Activated CD4-positive, alpha-beta T cell treated with anti-CD3 and anti-CD28 coated beads, Interleukin-2, amount 50 U/mL, for 16 hours (primary cell): ENCODE results near the gene C2CD4C.
"Not testable (repeated sequence)": the region's sequence is repeated elsewhere in the genome, so short reads cannot be mapped to it uniquely, and the experiment has no call there.

Source experiments
- DNase-seq: peaks from one replicate; pipeline ENCODE4 v3.0.0-alpha.2; 2020

The C2CD4C gene

GRCh38 chr19:438416-438958 is 29.5 kb upstream of the C2CD4C start:
- no peak for DNase-seq

- no peak for DNase-seq
These were observed 28.1 kb upstream of the C2CD4C start for GRCh38 chr19:437041-437440.

- no peak for DNase-seq
These were observed 27.5 kb upstream of the C2CD4C start for GRCh38 chr19:436413-436950.

- DNase-seq, result no peak
These were observed 26.9 kb upstream of the C2CD4C start for GRCh38 chr19:435707-436412.

GRCh38 chr19:435056-435706 is 26.2 kb upstream of the C2CD4C start:
- no peak for DNase-seq

- DNase-seq, result no peak
These were observed 25.4 kb upstream of the C2CD4C start for GRCh38 chr19:434152-434960.

- DNase-seq, result no peak
These were observed 21.8 kb upstream of the C2CD4C start for GRCh38 chr19:430701-431100.

- no peak for DNase-seq
These were observed 19.2 kb upstream of the C2CD4C start for GRCh38 chr19:428149-428548.

GRCh38 chr19:427675-428074 is 18.7 kb upstream of the C2CD4C start:
- DNase-seq, result not testable (repeated sequence)

- no peak for DNase-seq
These were observed 17.9 kb upstream of the C2CD4C start for GRCh38 chr19:426725-427445.

- DNase-seq, result no peak
These were observed 16.1 kb upstream of the C2CD4C start for GRCh38 chr19:425056-425455.

GRCh38 chr19:424546-424945 is 15.6 kb upstream of the C2CD4C start:
- DNase-seq, result no peak

- no peak for DNase-seq
These were observed 14.9 kb upstream of the C2CD4C start for GRCh38 chr19:423691-424466.

GRCh38 chr19:422917-423226 is 13.9 kb upstream of the C2CD4C start:
- DNase-seq, result not testable (repeated sequence)

GRCh38 chr19:422213-422916 is 13.4 kb upstream of the C2CD4C start:
- no peak for DNase-seq

GRCh38 chr19:419721-420515 is 11.0 kb upstream of the C2CD4C start:
- no peak for DNase-seq

- DNase-seq, result no peak
These were observed 10.1 kb upstream of the C2CD4C start for GRCh38 chr19:418761-419671.

- DNase-seq, result no peak
These were observed 7.5 kb upstream of the C2CD4C start for GRCh38 chr19:416416-416815.

GRCh38 chr19:415292-415691 is 6.3 kb upstream of the C2CD4C start:
- DNase-seq, result no peak
